ENCODE data around the gene STING1. TPM values are rescaled to one million over a fixed set of nuclear protein-coding genes. Genes with fewer than 3 reads are reported as not detected.

Gene STING1
- total and polyA plus RNA-seq, 2 of the 13 experiments (the other 11 are each of a cell fraction or from before 2014, with no cell fraction given), result 1.3 to 4.4 TPM

GRCh38 chr5:139517683-139518564 lies 35.4 kb upstream of the STING1 start (continued):
- no peak for TF ChIP-seq PRDM4 (CRISPR knock-in tag; IDR thresholded peaks at IDR 0.05; ENCODE audit: borderline replicate concordance)
- peak; percentile 75; the same call in 1 of the 2 replicates for TF ChIP-seq PAX8 (CRISPR knock-in tag; IDR thresholded peaks at IDR 0.05; ENCODE audit: borderline replicate concordance)
- 0 out of 2 replicates have a peak, but pooled peaks have one; percentile 24 for TF ChIP-seq SP140L (CRISPR knock-in tag; IDR thresholded peaks at IDR 0.05; ENCODE audit: borderline replicate concordance)
- no peak for TF ChIP-seq PAF1 (CRISPR knock-in tag; IDR thresholded peaks at IDR 0.05)
- TF ChIP-seq E2F5 (CRISPR knock-in tag; conservative IDR thresholded peaks at IDR 0.05), result peak; percentile 27
- TF ChIP-seq NR2F1 (CRISPR knock-in tag; IDR thresholded peaks at IDR 0.05), result peak; percentile 47 to 65; a peak in 1 of 4 replicates
- peak; percentile 98 for TF ChIP-seq POGK (CRISPR knock-in tag; conservative IDR thresholded peaks at IDR 0.05)
- TF ChIP-seq TFE3 (CRISPR knock-in tag; IDR thresholded peaks at IDR 0.05), result no peak; the same call in 1 of the 2 replicates
- TF ChIP-seq CENPX (CRISPR knock-in tag; IDR thresholded peaks at IDR 0.05), result no peak
- peak; percentile 76; the same call in 1 of the 2 replicates for TF ChIP-seq IRX3 (CRISPR knock-in tag; IDR thresholded peaks at IDR 0.05; ENCODE audit: borderline replicate concordance, low read depth)
- no peak for TF ChIP-seq ZNF619 (CRISPR knock-in tag; IDR thresholded peaks at IDR 0.05)
- TF ChIP-seq IKZF5 (CRISPR knock-in tag; IDR thresholded peaks at IDR 0.05), result peak; percentile 95
- no peak for TF ChIP-seq MATR3 (CRISPR knock-in tag; IDR thresholded peaks at IDR 0.05)
- TF ChIP-seq HOXA3 (CRISPR knock-in tag; IDR thresholded peaks at IDR 0.05), result peak; percentile 80
- TF ChIP-seq CEBPG (CRISPR knock-in tag; IDR thresholded peaks at IDR 0.05), result peak; percentile 67
- peak; percentile 92 for TF ChIP-seq GABPB1 (CRISPR knock-in tag; IDR thresholded peaks at IDR 0.05)
- peak; percentile 76 for TF ChIP-seq ASH2L (IDR thresholded peaks at IDR 0.05; ENCODE audit: insufficient read length, low read depth, low read length)
- peak; percentile 85 for TF ChIP-seq YEATS2 (CRISPR knock-in tag; IDR thresholded peaks at IDR 0.05; ENCODE audit: borderline replicate concordance)
- peak in 1 of 2 experiments; percentile 97; a peak in 2 of 4 replicates for TF ChIP-seq KLF16 (CRISPR knock-in tag; IDR thresholded peaks at IDR 0.05)

Measured in HepG2 (cell line).